Pons (tissue), 1 donor: ENCODE results near the gene TMEM234.
A peak's percentile ranks its signal among the peaks of the same experiment; 100 is the strongest.

ENCODE experiments used
- DNase-seq: peaks from one replicate; pipeline ENCODE4 v3.0.0-alpha.2; 2016; ENCODE audit warnings: low spot score

TMEM234 gene

DNA sequence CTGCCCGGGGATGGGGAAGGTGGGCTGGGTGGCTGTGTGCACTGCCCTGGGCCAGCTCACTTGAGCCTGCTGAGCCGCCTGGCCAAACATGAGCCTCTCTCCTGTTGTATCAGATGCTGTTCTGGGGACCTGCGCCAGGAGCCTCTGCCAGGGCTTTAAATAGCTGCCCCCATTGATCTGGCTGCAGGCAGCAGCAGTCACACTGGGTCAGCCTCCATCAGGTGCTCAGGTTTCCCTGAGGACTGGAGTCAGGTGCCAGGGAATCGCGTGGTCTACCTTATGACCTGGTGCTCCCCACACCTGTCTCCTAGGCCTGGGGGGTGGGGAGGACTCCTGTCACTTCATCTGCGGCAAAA is 22.5 kb downstream of the TMEM234 start:
- no peak for DNase-seq

- no peak for DNase-seq
Observed at GRCh38 chr1:32199043-32199716, 23.0 kb downstream of the TMEM234 start.

- no peak for DNase-seq
Observed at GRCh38 chr1:32198237-32199042, 23.7 kb downstream of the TMEM234 start.

- DNase-seq = no peak
Observed at GRCh38 chr1:32197837-32198236, 24.3 kb downstream of the TMEM234 start.

DNA sequence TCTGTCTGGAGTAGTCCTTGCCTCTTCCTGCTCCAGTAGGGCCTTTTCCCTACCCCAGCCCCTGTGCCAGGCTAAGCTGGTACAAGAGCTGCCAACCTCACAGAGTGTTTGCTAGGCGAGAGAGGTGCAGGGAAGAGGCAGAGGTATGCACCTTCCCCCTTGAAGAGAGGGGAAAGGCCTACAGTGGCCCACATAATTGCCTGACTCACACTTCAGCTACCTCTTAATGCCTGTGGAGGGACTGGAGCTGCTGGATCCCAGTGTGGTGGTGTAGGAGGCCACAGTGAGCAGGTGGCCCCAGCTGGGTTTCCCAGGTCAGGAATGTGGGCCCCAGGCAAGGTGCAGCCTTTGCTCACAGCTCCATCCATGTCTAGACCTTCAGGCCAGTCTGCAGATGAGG is 25.1 kb downstream of the TMEM234 start:
- no peak for DNase-seq

- DNase-seq = no peak
Observed at GRCh38 chr1:32195972-32196823, 26.0 kb downstream of the TMEM234 start.

DNA sequence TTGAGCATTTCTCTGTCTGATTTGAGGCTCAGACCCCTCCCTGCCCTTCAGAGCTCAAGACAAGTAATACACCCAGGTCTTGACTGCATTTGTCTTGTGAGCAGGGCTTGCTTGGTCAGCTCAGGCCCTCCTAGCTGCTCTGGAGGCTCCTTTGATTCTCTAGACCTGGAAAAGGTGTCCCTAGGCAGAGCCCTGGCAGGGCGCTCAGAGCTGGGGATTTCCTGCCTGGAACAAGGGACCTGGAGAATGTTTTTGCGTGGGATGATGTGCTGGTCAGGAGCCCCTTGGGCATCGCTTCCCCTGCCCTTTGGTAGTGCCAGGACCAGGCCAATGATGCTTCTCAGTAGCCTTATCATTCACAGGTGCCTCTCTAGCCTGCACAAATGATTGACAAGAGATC is 26.6 kb downstream of the TMEM234 start:
- no peak for DNase-seq

DNA sequence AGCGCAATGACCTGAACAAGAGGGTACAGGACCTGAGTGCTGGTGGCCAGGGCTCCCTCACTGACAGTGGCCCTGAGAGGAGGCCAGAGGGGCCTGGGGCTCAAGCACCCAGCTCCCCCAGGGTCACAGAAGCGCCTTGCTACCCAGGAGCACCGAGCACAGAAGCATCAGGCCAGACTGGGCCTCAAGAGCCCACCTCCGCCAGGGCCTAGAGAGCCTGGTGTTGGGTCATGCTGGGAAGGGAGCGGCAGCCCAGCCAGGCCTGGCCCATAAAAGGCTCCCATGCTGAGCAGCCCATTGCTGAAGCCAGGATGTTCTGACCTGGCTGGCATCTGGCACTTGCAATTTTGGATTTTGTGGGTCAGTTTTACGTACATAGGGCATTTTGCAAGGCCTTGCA is 27.2 kb downstream of the TMEM234 start:
- no peak for DNase-seq

DNA sequence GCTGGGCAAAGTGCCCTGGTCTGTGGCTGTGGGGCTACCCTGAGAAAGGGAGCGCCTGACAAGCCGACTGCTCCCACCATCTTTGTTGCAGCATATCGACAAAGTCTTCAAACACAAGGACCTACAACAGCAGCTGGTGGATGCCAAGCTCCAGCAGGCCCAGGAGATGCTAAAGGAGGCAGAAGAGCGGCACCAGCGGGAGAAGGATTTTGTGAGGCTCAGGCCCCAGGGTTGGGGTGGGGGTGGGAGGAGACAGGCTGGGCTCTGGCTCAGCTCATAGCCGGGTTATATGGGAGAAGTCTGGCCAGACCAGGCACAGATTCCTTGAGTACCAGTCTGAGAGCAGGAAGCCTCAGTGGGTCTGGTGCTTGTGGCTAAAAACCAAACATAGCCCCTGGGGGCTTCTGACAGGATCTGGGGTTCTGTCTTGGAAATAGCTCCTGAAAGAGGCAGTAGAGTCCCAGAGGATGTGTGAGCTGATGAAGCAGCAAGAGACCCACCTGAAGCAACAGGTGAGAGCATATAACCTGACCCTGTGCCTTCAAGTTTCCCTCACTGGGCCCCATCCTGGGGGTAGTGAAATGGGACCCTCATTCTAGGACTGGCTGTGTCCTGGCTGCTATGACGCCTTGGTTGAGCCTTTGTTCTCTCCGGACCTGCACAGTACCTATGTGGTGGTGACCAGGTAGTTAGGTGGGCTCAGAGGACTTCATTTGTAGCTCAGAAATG is 29.8 kb downstream of the TMEM234 start:
- no peak for DNase-seq

DNA sequence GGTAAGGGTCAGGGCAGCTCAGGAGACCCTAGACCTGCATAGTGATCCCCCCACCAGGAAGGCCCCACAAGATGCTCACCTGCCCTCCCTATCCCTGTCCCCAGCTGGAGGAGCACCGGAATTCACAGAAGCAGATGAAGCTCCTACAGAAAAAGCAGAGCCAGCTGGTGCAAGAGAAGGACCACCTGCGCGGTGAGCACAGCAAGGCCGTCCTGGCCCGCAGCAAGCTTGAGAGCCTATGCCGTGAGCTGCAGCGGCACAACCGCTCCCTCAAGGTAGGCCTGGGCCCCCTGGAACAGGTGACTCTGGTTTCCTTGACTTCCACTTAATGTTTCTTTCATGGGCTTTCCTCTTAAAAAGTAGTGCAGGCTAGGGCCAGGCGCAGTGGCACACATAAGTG is 34.3 kb downstream of the TMEM234 start:
- DNase-seq = no peak

GRCh38 chr1:32186491-32186890 is 35.7 kb downstream of the TMEM234 start:
- DNase-seq = no peak

DNA sequence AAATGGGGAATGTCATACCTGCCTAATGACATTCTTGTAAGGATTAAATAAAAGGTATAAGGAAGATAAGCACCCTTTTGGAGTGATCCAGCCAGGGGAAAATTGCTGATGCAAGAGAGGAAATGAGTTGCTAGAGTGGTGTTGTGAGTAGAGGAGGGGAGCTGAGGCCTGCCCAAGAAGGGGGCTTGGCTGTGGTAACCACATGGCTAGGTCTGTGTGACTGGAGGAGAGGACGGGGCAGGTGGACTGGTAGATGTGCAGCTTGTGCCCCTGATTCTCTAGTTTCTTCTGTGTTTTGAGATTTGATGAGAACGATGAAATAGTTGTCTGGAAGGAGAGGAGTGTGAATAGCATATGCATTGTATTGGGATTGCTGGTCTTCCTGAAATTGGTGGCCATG is 36.1 kb downstream of the TMEM234 start:
- DNase-seq = no peak

DNA sequence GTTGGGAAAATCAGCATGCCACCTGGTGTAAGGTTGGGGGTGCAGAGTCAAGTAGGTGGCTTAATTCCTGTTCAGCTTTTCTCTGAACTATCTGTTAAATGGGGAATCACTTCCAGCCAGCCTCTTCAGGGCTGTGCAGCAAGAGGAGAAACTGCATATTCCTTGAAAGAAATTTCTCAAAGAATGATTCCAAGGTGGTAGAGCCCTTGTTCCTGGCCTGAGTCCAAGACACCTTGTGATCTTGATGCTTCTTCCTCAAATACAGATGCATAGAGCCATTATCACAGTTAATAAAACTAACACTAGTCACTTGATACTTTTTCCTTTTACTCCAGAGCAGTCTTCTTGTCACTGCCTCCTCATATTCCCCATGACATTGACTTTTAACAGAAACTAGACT is 37.5 kb downstream of the TMEM234 start:
- no peak for DNase-seq

DNA sequence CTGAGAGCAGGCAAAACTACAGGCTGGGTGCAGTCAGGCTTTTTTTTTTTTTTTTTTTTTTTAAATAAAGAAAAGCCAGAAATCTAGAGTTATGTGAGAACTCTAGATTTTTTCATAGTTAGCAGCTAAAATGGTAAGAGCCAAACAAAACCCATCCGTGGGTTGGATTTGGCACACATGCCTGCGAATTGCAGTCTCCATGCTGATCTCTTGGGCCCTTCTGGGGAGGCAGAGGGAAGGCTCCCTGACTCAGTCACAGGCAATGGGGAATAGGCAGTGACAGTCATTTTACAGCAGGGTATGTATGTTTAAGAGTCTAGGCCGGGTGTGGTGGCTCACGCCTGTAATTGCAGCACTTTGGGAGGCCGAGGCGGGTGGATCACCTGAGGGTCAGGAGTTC is 40.1 kb downstream of the TMEM234 start:
- no peak for DNase-seq

DNA sequence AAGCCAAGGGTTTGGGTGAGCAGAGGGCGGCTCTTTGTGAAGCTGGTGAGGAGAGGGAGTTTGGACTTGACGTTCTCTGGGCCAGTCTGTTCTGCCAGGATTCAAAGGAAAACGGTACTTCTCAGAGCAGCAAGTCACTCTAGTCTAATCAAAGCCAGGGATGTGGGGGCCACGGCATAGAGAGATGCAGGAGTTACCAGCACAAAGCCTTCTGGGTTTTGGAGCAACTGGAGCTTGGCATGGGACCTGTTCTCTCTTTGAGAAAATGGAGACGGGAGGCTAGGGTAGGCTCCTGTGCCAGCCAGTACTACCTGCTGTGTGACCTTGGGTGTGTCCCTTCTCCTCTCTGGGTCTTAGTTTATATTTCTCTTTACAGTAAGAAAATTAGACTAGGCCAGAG is 40.6 kb downstream of the TMEM234 start:
- DNase-seq = no peak

DNA sequence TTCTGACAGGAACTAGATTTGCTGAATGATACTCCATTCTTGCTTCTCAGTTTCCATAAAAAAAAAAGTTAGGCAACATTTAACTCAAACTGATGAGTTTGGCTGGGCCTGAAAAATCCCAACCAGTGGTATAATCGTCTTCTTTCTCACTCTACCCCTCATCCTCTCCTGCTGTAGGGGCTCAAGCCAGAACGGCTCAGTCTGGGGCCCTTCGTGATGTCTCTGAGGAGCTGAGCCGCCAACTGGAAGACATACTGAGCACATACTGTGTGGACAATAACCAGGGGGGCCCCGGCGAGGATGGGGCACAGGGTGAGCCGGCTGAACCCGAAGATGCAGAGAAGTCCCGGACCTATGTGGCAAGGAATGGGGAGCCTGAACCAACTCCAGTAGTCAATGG is 41.1 kb downstream of the TMEM234 start:
- no peak for DNase-seq

DNA sequence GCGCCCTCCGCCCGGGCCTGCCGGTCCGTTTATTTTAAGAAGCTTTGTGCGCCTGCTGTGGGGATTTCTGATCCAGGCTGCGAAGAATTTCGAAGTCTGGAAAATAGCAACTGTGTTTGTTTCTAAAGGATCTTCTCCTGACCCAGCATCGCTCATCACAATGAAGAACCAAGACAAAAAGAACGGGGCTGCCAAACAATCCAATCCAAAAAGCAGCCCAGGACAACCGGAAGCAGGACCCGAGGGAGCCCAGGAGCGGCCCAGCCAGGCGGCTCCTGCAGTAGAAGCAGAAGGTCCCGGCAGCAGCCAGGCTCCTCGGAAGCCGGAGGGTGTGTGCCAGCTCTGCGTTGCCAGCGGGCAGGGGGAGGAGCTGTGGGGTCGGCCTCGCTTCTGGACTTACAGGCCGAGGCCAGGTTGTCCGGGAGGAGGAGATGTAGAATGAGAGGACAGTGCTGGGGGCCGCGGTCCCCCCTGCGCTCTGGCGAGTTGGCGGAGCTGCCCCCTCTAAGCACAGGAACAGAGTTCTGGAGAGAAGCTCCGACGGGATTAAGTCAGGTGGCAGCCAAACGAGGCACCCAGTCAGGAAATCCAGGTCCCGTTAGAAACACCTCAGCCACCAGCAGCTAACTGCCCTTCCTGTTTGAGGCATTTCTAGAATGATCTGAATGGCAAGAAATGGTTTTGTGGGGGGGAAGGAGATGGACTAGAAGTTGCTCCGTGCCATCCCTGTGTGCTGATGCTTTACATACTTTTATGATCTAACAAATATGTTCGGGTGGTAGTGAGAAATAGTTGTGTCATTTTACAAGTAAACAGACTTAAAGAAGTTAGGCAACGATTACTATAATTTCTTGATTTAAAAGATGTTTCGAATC is 41.7 kb downstream of the TMEM234 start:
- no peak for DNase-seq

GRCh38 chr1:32179443-32180185 is 42.5 kb downstream of the TMEM234 start, which contains the start of gene TXLNA:
Gene TXLNA, plus strand, starts transcription at chr1:32179675. Its CDS starts 671 bp downstream, at chr1:32180346.
- peak; percentile 90 for DNase-seq

DNA sequence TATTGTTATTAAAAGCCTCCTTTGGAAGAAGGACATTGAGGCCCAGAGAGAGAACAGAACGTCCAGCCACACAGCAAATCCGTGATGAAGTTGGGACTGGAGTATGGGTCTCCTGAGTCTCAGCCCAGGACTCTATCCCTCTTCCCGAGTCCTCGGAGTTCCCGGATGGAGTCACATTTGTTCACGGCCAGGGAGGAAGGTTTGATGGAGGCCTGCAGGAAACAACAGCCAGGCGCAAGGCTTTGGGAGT is 43.0 kb downstream of the TMEM234 start:
- DNase-seq = no peak

GRCh38 chr1:32178380-32179192 is 43.6 kb downstream of the TMEM234 start:
- no peak for DNase-seq
